ENCODE results near the gene P2RX2.

The P2RX2 gene

GRCh38 chr12:132633901-132634300 lies 15.3 kb downstream of the P2RX2 start:
- TF ChIP-seq CTCF (IDR thresholded peaks at IDR 0.05) = no peak

- TF ChIP-seq CTCF (IDR thresholded peaks at IDR 0.05) = no peak
Observed at GRCh38 chr12:132634411-132634990, 15.9 kb downstream of the P2RX2 start.

GRCh38 chr12:132635076-132635955 lies 16.7 kb downstream of the P2RX2 start:
- no peak for TF ChIP-seq CTCF (IDR thresholded peaks at IDR 0.05)

GRCh38 chr12:132637811-132638210 lies 19.2 kb downstream of the P2RX2 start:
- TF ChIP-seq CTCF (IDR thresholded peaks at IDR 0.05) = no peak

- TF ChIP-seq CTCF (IDR thresholded peaks at IDR 0.05) = peak; percentile 94
Observed at GRCh38 chr12:132638541-132639408, 20.2 kb downstream of the P2RX2 start.

- no peak for TF ChIP-seq CTCF (IDR thresholded peaks at IDR 0.05)
Observed at GRCh38 chr12:132639956-132640520, 21.5 kb downstream of the P2RX2 start.

- TF ChIP-seq CTCF (IDR thresholded peaks at IDR 0.05) = no peak
Observed at GRCh38 chr12:132640936-132641335, 22.4 kb downstream of the P2RX2 start.
